Activated CD8-positive, alpha-beta memory T cell treated with anti-CD3 and anti-CD28 coated beads, Interleukin-2, amount 50 U/mL, for 1 hour (primary cell): Measurements from ENCODE around the gene NKAIN4.
"Not testable (repeated sequence)": the region's sequence is repeated elsewhere in the genome, so short reads cannot be mapped to it uniquely, and the experiment has no call there.

Source experiments
- DNase-seq: peaks from one replicate; pipeline ENCODE4 v3.0.0-alpha.2; 2020; ENCODE audit errors: extremely low read depth

The NKAIN4 gene

GRCh38 chr20:63236116-63236837, 18.0 kb downstream of the NKAIN4 start:
- no peak for DNase-seq

GRCh38 chr20:63235399-63235983, 18.8 kb downstream of the NKAIN4 start, which contains the start of gene BIRC7:
BIRC7 (plus strand) TSS chr20:63235905; CDS start chr20:63236097, 192 bp downstream.
- DNase-seq = no peak

- DNase-seq = no peak
Observed at GRCh38 chr20:63234693-63235398, 19.4 kb downstream of the NKAIN4 start.

GRCh38 chr20:63233924-63234323, 20.3 kb downstream of the NKAIN4 start:
- DNase-seq = no peak

GRCh38 chr20:63233061-63233344, 21.3 kb downstream of the NKAIN4 start:
- DNase-seq = no peak

GRCh38 chr20:63232235-63233060, 21.8 kb downstream of the NKAIN4 start:
- no peak for DNase-seq

GRCh38 chr20:63230800-63231268, 23.4 kb downstream of the NKAIN4 start:
- DNase-seq = no peak

- no peak for DNase-seq
Observed at GRCh38 chr20:63228806-63229205, 25.5 kb downstream of the NKAIN4 start.

GRCh38 chr20:63227260-63227659, 27.0 kb downstream of the NKAIN4 start:
- no peak for DNase-seq

- DNase-seq = no peak
Observed at GRCh38 chr20:63226042-63226943, 28.0 kb downstream of the NKAIN4 start.

- DNase-seq = no peak
Observed at GRCh38 chr20:63225082-63225454, 29.2 kb downstream of the NKAIN4 start.

GRCh38 chr20:63224412-63225081, 29.7 kb downstream of the NKAIN4 start:
- no peak for DNase-seq

GRCh38 chr20:63223826-63224207, 30.4 kb downstream of the NKAIN4 start:
- no peak for DNase-seq

GRCh38 chr20:63223121-63223825, 31.0 kb downstream of the NKAIN4 start:
- DNase-seq = peak; percentile 10

- DNase-seq = no peak
Observed at GRCh38 chr20:63222541-63222940, 31.7 kb downstream of the NKAIN4 start.

- not testable (repeated sequence) for DNase-seq
Observed at GRCh38 chr20:63221400-63222053, 32.7 kb downstream of the NKAIN4 start.

GRCh38 chr20:63220696-63221399, 33.4 kb downstream of the NKAIN4 start:
- no peak for DNase-seq

- DNase-seq = no peak
Observed at GRCh38 chr20:63219866-63220521, 34.3 kb downstream of the NKAIN4 start.
